ENCODE measurements around the gene ATE1.

DNA sequence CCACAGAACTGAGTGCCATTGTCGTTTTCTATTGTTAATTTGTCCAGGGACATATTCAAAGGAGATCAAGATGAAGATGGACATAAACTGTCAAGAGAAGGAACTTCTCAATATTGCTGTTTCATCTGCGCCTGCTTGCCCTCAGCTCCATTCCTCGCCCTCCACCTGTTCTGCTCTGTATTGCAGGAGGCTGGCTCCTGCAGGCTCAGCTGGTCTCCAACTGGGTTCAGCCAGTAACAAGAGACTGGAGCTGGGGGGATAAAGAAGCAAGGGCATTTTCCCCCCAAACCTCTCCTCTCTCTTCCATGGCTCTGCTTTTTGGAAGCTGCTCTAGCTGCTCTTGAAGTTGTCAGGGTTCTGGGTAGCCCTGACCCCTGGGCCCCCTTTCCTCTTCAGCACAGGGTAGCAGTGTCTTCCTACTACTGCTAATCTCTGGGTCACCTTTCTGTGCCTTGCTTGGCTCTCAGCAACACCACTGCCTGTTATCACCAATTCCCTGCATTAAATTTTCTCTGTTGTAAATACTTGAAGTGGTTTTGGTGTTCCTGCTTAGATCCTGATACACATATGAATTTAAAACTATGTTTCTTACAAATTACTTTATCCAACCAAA is 180.6 kb downstream of the ATE1 start:
- TF ChIP-seq, protein P1, sequence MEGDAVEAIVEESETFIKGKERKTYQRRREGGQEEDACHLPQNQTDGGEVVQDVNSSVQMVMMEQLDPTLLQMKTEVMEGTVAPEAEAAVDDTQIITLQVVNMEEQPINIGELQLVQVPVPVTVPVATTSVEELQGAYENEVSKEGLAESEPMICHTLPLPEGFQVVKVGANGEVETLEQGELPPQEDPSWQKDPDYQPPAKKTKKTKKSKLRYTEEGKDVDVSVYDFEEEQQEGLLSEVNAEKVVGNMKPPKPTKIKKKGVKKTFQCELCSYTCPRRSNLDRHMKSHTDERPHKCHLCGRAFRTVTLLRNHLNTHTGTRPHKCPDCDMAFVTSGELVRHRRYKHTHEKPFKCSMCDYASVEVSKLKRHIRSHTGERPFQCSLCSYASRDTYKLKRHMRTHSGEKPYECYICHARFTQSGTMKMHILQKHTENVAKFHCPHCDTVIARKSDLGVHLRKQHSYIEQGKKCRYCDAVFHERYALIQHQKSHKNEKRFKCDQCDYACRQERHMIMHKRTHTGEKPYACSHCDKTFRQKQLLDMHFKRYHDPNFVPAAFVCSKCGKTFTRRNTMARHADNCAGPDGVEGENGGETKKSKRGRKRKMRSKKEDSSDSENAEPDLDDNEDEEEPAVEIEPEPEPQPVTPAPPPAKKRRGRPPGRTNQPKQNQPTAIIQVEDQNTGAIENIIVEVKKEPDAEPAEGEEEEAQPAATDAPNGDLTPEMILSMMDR (IDR thresholded peaks at IDR 0.05): no peak
- no peak for TF ChIP-seq POLR2A (IDR thresholded peaks at IDR 0.05)

All from uterus (tissue), 2 donors.